HCT116 (cell line): ENCODE results near the gene IP6K2. TPM values are rescaled to one million over a fixed set of nuclear protein-coding genes. Genes with fewer than 3 reads are reported as not detected.

Experiments used
- ATAC-seq: fragments of 200-7000 bp; cut with Tn5 transposase; 2 replicates; pipeline ENCODE4 v1.9.1; 2020; ENCODE audit warnings: mild to moderate bottlenecking, moderate library complexity
- BruUV-seq: library from RNA; stranded (reverse); fragments of 400-500 nt; replicated peaks from 2 replicates; lab custom pipeline; 2021; lab: Mats Ljungman, UMichigan
- CTCF ChIA-PET: fragments of 300-600 bp; sonication (Branson Sonifier 250); formaldehyde crosslinking; loops from one replicate; lab custom pipeline; 2021; ENCODE audit warnings: antibody characterized with exemption; lab: Charles Lee
- POLR2A ChIA-PET: fragments of 300-600, 350-600 bp; sonication (Branson Sonifier 250); formaldehyde crosslinking; loops from one replicate; lab custom pipeline; 2021; ENCODE audit warnings: antibody characterized with exemption; lab: Charles Lee
- RAD21 ChIA-PET, 2 experiments: fragments of 300-600 bp; sonication (Branson Sonifier 250); formaldehyde crosslinking; loops; one replicate each; lab custom pipeline; 2023; ENCODE audit warnings: low total read pairs in 2 of 2; ENCODE audit not compliant: uncharacterized antibody in 2 of 2, unreplicated experiment in 2 of 2, low non-redundant PET in 1 of 2; lab: Charles Lee
- DNase-seq: peaks from one replicate; pipeline ENCODE4 v3.0.0-alpha.2; 2010; ENCODE audit warnings: low read depth, low spot score
- H2AFZ ChIP-seq: fragments of 200-600 bp; shearing (Covaris generic), sonication (generic); 2 replicates; pipeline ENCODE4 v1.6.1; 2017; ENCODE audit warnings: low read depth, mixed run types, mixed read lengths, antibody characterized with exemption, low read length; ENCODE audit not compliant: poor library complexity, severe bottlenecking
- H3K27ac ChIP-seq: 2 replicates; pipeline ENCODE4 v1.5.1; 2012; ENCODE audit warnings: low read depth, low read length
- H3K27me3 ChIP-seq: fragments of 200-600 bp; sonication (generic); 2 replicates; pipeline ENCODE4 v1.6.1; 2016; ENCODE audit warnings: mixed run types, low read length, mixed read lengths; ENCODE audit not compliant: insufficient read depth
- H3K36me3 ChIP-seq, 2 experiments: fragments of 200-500 bp in 1 of 2; fragments of 200-600 bp in 1 of 2; sonication (Bioruptor generic) in 1 of 2; sonication (generic) in 1 of 2; 2 replicates each; pipeline versions ENCODE4 v1.5.1 to v1.6.1; 2014 to 2016; ENCODE audit warnings: low read length in 2 of 2, inconsistent platforms in 1 of 2, mixed read lengths in 1 of 2, mixed run types in 1 of 2; ENCODE audit not compliant: insufficient read depth in 2 of 2, control insufficient read depth in 1 of 2
- H3K4me1 ChIP-seq, 2 experiments: fragments of 200-600 bp in 1 of 2; sonication (generic) in 1 of 2; 2 replicates each; pipeline versions ENCODE4 v1.5.1 to v1.6.1; 2012 to 2017; ENCODE audit warnings: low read length in 2 of 2, inconsistent platforms in 1 of 2, mild to moderate bottlenecking in 1 of 2, mixed read lengths in 1 of 2, mixed run types in 1 of 2, moderate library complexity in 1 of 2; ENCODE audit not compliant: insufficient read depth in 2 of 2, control insufficient read depth in 1 of 2
- H3K4me2 ChIP-seq: fragments of 200-600 bp; sonication (generic); 2 replicates; pipeline ENCODE4 v1.6.1; 2017; ENCODE audit warnings: mixed run types, low read length, mixed read lengths
- H3K4me3 ChIP-seq, 2 experiments: fragments of 200-600 bp in 1 of 2; sonication (generic) in 1 of 2; replicated peaks in 1 of 2; 2 replicates each; pipeline ENCODE4 v1.5.1; 2011 to 2016; ENCODE audit warnings: low read length in 2 of 2, control low read depth in 1 of 2, low read depth in 1 of 2, mild to moderate bottlenecking in 1 of 2, mixed read lengths in 1 of 2, mixed run types in 1 of 2
- H3K79me2 ChIP-seq: fragments of 200-600 bp; sonication (generic); 2 replicates; pipeline ENCODE4 v1.6.1; 2017; ENCODE audit warnings: mild to moderate bottlenecking, mixed run types, low read length, moderate library complexity, mixed read lengths; ENCODE audit not compliant: insufficient read depth
- H3K9ac ChIP-seq: fragments of 200-600 bp; sonication (generic); 2 replicates; pipeline ENCODE4 v1.6.1; 2016; ENCODE audit warnings: low read length, mixed read lengths
- H3K9me2 ChIP-seq: fragments of 200-600 bp; sonication (generic), shearing (Covaris generic); 2 replicates; pipeline ENCODE4 v1.6.1; 2017; ENCODE audit warnings: mixed run types, mild to moderate bottlenecking, moderate library complexity; ENCODE audit not compliant: insufficient read depth
- H3K9me3 ChIP-seq, 2 experiments: fragments of 200-500 bp in 1 of 2; fragments of 200-600 bp in 1 of 2; sonication (Bioruptor generic) in 1 of 2; sonication (generic) in 1 of 2; 2 replicates each; pipeline ENCODE4 v1.6.1; 2014 to 2017; ENCODE audit warnings: low read length in 2 of 2, mixed read lengths in 2 of 2, inconsistent platforms in 1 of 2, low read depth in 1 of 2, mild to moderate bottlenecking in 1 of 2, mixed run types in 1 of 2, moderate library complexity in 1 of 2; ENCODE audit not compliant: control insufficient read depth in 1 of 2, insufficient read depth in 1 of 2
- H4K20me1 ChIP-seq: fragments of 200-600 bp; sonication (generic), shearing (Covaris generic); 2 replicates; pipeline ENCODE4 v1.6.1; 2017; ENCODE audit warnings: mixed run types, mild to moderate bottlenecking, moderate library complexity; ENCODE audit not compliant: insufficient read depth
- CBX3 ChIP-seq: IDR thresholded peaks from 2 replicates; pipeline ENCODE4 v1.6.1; 2012; ENCODE audit warnings: low read depth
- CEBPB ChIP-seq: IDR thresholded peaks from 2 replicates; pipeline ENCODE4 v1.6.1; 2012; ENCODE audit warnings: low read depth
- EGR1 ChIP-seq: IDR thresholded peaks from 2 replicates; pipeline ENCODE4 v1.6.1; 2012; ENCODE audit warnings: low read depth
- EZH2 ChIP-seq: fragments of 200-600 bp; sonication (generic); IDR thresholded peaks from 2 replicates; pipeline ENCODE4 v1.6.1; 2017; ENCODE audit warnings: antibody characterized with exemption, mixed run types
- EZH2phosphoT487 ChIP-seq: fragments of 200-600 bp; IDR thresholded peaks from 2 replicates; pipeline ENCODE4 v1.6.1; 2018; ENCODE audit warnings: antibody characterized with exemption, borderline replicate concordance
- FOSL1 ChIP-seq: IDR thresholded peaks from 2 replicates; pipeline ENCODE4 v1.6.1; 2012; ENCODE audit warnings: low read depth
- JUND ChIP-seq: IDR thresholded peaks from 2 replicates; pipeline ENCODE4 v1.6.1; 2012
- POLR2A ChIP-seq: IDR thresholded peaks from 2 replicates; pipeline ENCODE4 v1.7.0; 2011; ENCODE audit warnings: borderline replicate concordance; ENCODE audit not compliant: insufficient read depth, insufficient read length; ENCODE audit errors: extremely low read depth
- POLR2AphosphoS5 ChIP-seq: IDR thresholded peaks from 2 replicates; pipeline ENCODE4 v1.6.1; 2011; ENCODE audit warnings: mild to moderate bottlenecking, low read depth, low read length, moderate library complexity
- SIN3A ChIP-seq: IDR thresholded peaks from 2 replicates; pipeline ENCODE4 v1.6.1; 2012; ENCODE audit warnings: low read depth
- SRF ChIP-seq: IDR thresholded peaks from 2 replicates; pipeline ENCODE4 v1.6.1; 2012; ENCODE audit warnings: low read depth
- YY1 ChIP-seq: IDR thresholded peaks from 2 replicates; pipeline ENCODE4 v1.6.1; 2011; ENCODE audit warnings: low read length, low read depth, moderate library complexity, mild to moderate bottlenecking; ENCODE audit not compliant: insufficient replicate concordance; ENCODE audit errors: extremely low read depth
- intact Hi-C: fragments of 100-400 bp; cut with micrococcal nuclease; formaldehyde crosslinking; loops from 2 replicates; pipeline ENCODE4 v1.10.0; 2022
- total RNA-seq: library from RNA; stranded (reverse); gene quantifications from one replicate; pipeline ENCODE4 v1.2.1, GENCODE V29; 2021; ENCODE audit not compliant: unreplicated experiment
- TF ChIP-seq, protein P1 (sequence below), 3 experiments: fragments of 200-600 bp in 1 of 3; sonication (generic) in 1 of 3; IDR thresholded peaks in 2 of 3; conservative IDR thresholded peaks in 1 of 3; 2 replicates each; pipeline ENCODE4 v1.5.1; 2012 to 2017; ENCODE audit warnings: low read depth in 2 of 3, low read length in 2 of 3, antibody characterized with exemption in 1 of 3, borderline replicate concordance in 1 of 3, control low read depth in 1 of 3, mild to moderate bottlenecking in 1 of 3, mixed read lengths in 1 of 3, mixed run types in 1 of 3, moderate library complexity in 1 of 3; ENCODE audit not compliant: insufficient read depth in 1 of 3
- TF ChIP-seq, protein P2 (sequence below): IDR thresholded peaks from 2 replicates; pipeline ENCODE4 v1.6.1; 2012
- TF ChIP-seq, protein P3 (sequence below): IDR thresholded peaks from 2 replicates; pipeline ENCODE4 v1.6.1; 2011; ENCODE audit warnings: mild to moderate bottlenecking, low read length, moderate library complexity; ENCODE audit not compliant: insufficient replicate concordance; ENCODE audit errors: extremely low read depth
- TF ChIP-seq, protein P4 (sequence below): IDR thresholded peaks from 2 replicates; pipeline ENCODE4 v1.6.1; 2012

The IP6K2 gene
- total RNA-seq, 1 experiment from 2014 or later: 89.5 TPM

DNA sequence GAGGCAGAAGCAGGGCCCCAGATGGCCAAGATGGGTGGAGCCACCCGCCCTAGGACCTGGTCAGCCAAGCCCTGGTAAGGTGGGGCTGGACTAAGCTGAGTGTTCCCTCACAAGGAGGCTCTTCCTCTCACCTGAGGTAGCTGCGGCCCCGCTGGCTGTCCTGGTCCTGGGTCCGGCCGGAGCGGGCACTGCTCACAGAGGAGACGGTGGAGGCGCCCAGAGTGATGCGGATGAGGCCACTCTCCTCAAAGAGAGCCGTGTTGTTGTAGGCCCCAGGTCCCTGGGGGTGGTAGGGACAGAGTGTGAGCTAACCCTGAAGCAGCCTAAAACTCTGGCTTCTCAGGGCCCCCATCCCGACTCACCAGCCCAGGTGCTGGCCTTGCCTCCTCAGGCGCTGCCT lies 74.4 kb downstream of the IP6K2 start:
- ChIA-PET CTCF (no interaction called here), POLR2A (no interaction called here), RAD21 (no interaction called here)
- DNase-seq: no peak
- TF ChIP-seq SRF (no peak), CEBPB (no peak), JUND (no peak), YY1 (no peak), SIN3A (no peak), EZH2 (no peak), EGR1 (no peak), FOSL1 (no peak), POLR2A (no peak), EZH2phosphoT487 (no peak), POLR2AphosphoS5 (no peak), CBX3 (no peak)
- TF ChIP-seq, protein P1, sequence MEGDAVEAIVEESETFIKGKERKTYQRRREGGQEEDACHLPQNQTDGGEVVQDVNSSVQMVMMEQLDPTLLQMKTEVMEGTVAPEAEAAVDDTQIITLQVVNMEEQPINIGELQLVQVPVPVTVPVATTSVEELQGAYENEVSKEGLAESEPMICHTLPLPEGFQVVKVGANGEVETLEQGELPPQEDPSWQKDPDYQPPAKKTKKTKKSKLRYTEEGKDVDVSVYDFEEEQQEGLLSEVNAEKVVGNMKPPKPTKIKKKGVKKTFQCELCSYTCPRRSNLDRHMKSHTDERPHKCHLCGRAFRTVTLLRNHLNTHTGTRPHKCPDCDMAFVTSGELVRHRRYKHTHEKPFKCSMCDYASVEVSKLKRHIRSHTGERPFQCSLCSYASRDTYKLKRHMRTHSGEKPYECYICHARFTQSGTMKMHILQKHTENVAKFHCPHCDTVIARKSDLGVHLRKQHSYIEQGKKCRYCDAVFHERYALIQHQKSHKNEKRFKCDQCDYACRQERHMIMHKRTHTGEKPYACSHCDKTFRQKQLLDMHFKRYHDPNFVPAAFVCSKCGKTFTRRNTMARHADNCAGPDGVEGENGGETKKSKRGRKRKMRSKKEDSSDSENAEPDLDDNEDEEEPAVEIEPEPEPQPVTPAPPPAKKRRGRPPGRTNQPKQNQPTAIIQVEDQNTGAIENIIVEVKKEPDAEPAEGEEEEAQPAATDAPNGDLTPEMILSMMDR (IDR thresholded peaks at IDR 0.05 in 2 of 3, conservative IDR thresholded peaks at IDR 0.05 in 1 of 3; ENCODE audit: borderline replicate concordance in 1 of 3, insufficient read depth in 1 of 3, low read depth in 2 of 3, low read length in 2 of 3): no peak
- TF ChIP-seq, protein P2, sequence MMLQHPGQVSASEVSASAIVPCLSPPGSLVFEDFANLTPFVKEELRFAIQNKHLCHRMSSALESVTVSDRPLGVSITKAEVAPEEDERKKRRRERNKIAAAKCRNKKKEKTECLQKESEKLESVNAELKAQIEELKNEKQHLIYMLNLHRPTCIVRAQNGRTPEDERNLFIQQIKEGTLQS: no peak
- TF ChIP-seq, protein P3, sequence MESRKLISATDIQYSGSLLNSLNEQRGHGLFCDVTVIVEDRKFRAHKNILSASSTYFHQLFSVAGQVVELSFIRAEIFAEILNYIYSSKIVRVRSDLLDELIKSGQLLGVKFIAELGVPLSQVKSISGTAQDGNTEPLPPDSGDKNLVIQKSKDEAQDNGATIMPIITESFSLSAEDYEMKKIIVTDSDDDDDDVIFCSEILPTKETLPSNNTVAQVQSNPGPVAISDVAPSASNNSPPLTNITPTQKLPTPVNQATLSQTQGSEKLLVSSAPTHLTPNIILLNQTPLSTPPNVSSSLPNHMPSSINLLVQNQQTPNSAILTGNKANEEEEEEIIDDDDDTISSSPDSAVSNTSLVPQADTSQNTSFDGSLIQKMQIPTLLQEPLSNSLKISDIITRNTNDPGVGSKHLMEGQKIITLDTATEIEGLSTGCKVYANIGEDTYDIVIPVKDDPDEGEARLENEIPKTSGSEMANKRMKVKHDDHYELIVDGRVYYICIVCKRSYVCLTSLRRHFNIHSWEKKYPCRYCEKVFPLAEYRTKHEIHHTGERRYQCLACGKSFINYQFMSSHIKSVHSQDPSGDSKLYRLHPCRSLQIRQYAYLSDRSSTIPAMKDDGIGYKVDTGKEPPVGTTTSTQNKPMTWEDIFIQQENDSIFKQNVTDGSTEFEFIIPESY: no peak
- TF ChIP-seq, protein P4, sequence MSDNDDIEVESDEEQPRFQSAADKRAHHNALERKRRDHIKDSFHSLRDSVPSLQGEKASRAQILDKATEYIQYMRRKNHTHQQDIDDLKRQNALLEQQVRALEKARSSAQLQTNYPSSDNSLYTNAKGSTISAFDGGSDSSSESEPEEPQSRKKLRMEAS: no peak
- ATAC-seq: no peak
- no TSS peak for BruUV-seq
- intact Hi-C loops: no loop called here
- H3K27me3 ChIP-seq: no peaks in the 10 kb centered on the region
- no peak overlapping the region for H3K4me2 ChIP-seq
- no peaks in the 10 kb centered on the region for H3K4me1 ChIP-seq
- H3K27ac ChIP-seq: no peak overlapping the region
- H3K4me3 ChIP-seq: no peak overlapping the region
- H3K9me2 ChIP-seq: no peaks in the 10 kb centered on the region
- H3K36me3 ChIP-seq: no peaks in the 10 kb centered on the region
- H3K79me2 ChIP-seq: no peaks in the 10 kb centered on the region
- H4K20me1 ChIP-seq: no peaks in the 10 kb centered on the region
- H3K9ac ChIP-seq: no peak overlapping the region
- H2AFZ ChIP-seq: no peak overlapping the region
- H3K9me3 ChIP-seq: no peaks in the 10 kb centered on the region
